HEK293 (cell line): ENCODE data around the gene DPEP1.

ENCODE experiments used
- CTCF ChIA-PET: fragments of 350-600 bp; formaldehyde crosslinking; extraction: SDS; loops from one replicate; lab custom pipeline; 2021; ENCODE audit warnings: antibody characterized with exemption; lab: Yijun Ruan, JAX
- POLR2A ChIA-PET: fragments of 300-600 bp; formaldehyde crosslinking; extraction: SDS; loops from one replicate; lab custom pipeline; 2020; ENCODE audit warnings: antibody characterized with exemption, inconsistent platforms; lab: Yijun Ruan, JAX
- H3K27ac ChIP-seq: fragments of 200-500 bp; sonication (Bioruptor generic); 2 replicates; pipeline ENCODE4 v1.5.1; 2014; ENCODE audit warnings: low read depth, low read length, control low read depth, inconsistent platforms; ENCODE audit errors: extremely low read depth
- H3K36me3 ChIP-seq, 2 experiments: fragments of 200-500 bp in 1 of 2; sonication (Bioruptor generic) in 1 of 2; 1 replicate in 1 of 2; 2 replicates in 1 of 2; pipeline ENCODE4 v1.5.1; 2014 to 2017; ENCODE audit warnings: inconsistent platforms in 2 of 2, low read length in 2 of 2; ENCODE audit not compliant: control insufficient read depth in 2 of 2, insufficient read depth in 1 of 2
- H3K4me1 ChIP-seq: fragments of 200-500 bp; sonication (Bioruptor generic); 2 replicates; pipeline ENCODE4 v1.5.1; 2014; ENCODE audit warnings: mild to moderate bottlenecking, low read length, inconsistent platforms; ENCODE audit not compliant: control insufficient read depth, insufficient read depth
- H3K4me3 ChIP-seq: 2 replicates; pipeline ENCODE4 v1.5.1; 2011; ENCODE audit warnings: low read depth, mild to moderate bottlenecking, control low read depth, low read length, moderate library complexity
- H3K9me3 ChIP-seq: fragments of 200-500 bp; sonication (Bioruptor generic); 2 replicates; pipeline ENCODE4 v1.5.1; 2014; ENCODE audit warnings: low read depth, low read length, inconsistent platforms; ENCODE audit not compliant: control insufficient read depth, insufficient read depth
- EGR2 ChIP-seq: fragments of 450-650 bp; formaldehyde crosslinking; IDR thresholded peaks from 2 replicates; pipeline ENCODE4 v1.5.1; 2016; ENCODE audit warnings: low read depth, missing biosample characterization, missing genetic modification characterization
- FEZF1 ChIP-seq: fragments of 450-650 bp; formaldehyde crosslinking; IDR thresholded peaks from 2 replicates; pipeline ENCODE4 v1.5.1; 2016; ENCODE audit warnings: missing biosample characterization, missing genetic modification characterization
- GLIS1 ChIP-seq: fragments of 450-650 bp; formaldehyde crosslinking; IDR thresholded peaks from 2 replicates; pipeline ENCODE4 v1.5.1; 2016; ENCODE audit warnings: missing biosample characterization, missing genetic modification characterization
- KLF10 ChIP-seq: fragments of 450-650 bp; IDR thresholded peaks from 2 replicates; pipeline ENCODE4 v1.5.1; 2018; ENCODE audit warnings: missing biosample characterization, mild to moderate bottlenecking, missing genetic modification characterization
- MEIS1 ChIP-seq: sonication (generic); formaldehyde crosslinking; IDR thresholded peaks from 2 replicates; pipeline ENCODE4 v1.8.1; 2022; ENCODE audit warnings: missing genetic modification reagents, mild to moderate bottlenecking, borderline replicate concordance
- MYNN ChIP-seq: fragments of 450-650 bp; formaldehyde crosslinking; IDR thresholded peaks from 2 replicates; pipeline ENCODE4 v1.5.1; 2016; ENCODE audit warnings: missing biosample characterization, missing genetic modification characterization, borderline replicate concordance
- REPIN1 ChIP-seq: fragments of 450-650 bp; formaldehyde crosslinking; IDR thresholded peaks from 2 replicates; pipeline ENCODE4 v1.5.1; 2017; ENCODE audit warnings: missing biosample characterization, missing genetic modification characterization, low read depth
- SALL2 ChIP-seq: fragments of 450-650 bp; formaldehyde crosslinking; IDR thresholded peaks from 2 replicates; pipeline ENCODE4 v1.5.0; 2017; ENCODE audit warnings: missing biosample characterization, mild to moderate bottlenecking, missing genetic modification characterization, borderline replicate concordance
- SCRT2 ChIP-seq: fragments of 450-650 bp; formaldehyde crosslinking; IDR thresholded peaks from 2 replicates; pipeline ENCODE4 v1.5.1; 2016; ENCODE audit warnings: missing biosample characterization, missing genetic modification characterization
- ZFHX2 ChIP-seq: fragments of 450-650 bp; formaldehyde crosslinking; conservative IDR thresholded peaks from 2 replicates; pipeline ENCODE4 v1.5.1; 2016; ENCODE audit warnings: missing biosample characterization, missing genetic modification characterization
- ZIC2 ChIP-seq: fragments of 450-650 bp; formaldehyde crosslinking; IDR thresholded peaks from 2 replicates; pipeline ENCODE4 v1.5.1; 2016; ENCODE audit warnings: missing biosample characterization, missing genetic modification characterization
- ZNF121 ChIP-seq: fragments of 450-650 bp; formaldehyde crosslinking; IDR thresholded peaks from 2 replicates; pipeline ENCODE4 v1.5.1; 2016; ENCODE audit warnings: missing biosample characterization, missing genetic modification characterization
- ZNF169 ChIP-seq: fragments of 450-650 bp; formaldehyde crosslinking; IDR thresholded peaks from 2 replicates; pipeline ENCODE4 v1.5.1; 2016; ENCODE audit warnings: missing biosample characterization, missing genetic modification characterization
- ZNF214 ChIP-seq: fragments of 450-650 bp; formaldehyde crosslinking; IDR thresholded peaks from 2 replicates; pipeline ENCODE4 v1.5.1; 2017; ENCODE audit warnings: missing biosample characterization, mild to moderate bottlenecking, missing genetic modification characterization, borderline replicate concordance
- ZNF274 ChIP-seq, 2 experiments: fragments of 200-500 bp in 1 of 2; fragments of 450-650 bp in 1 of 2; sonication (Bioruptor generic) in 1 of 2; formaldehyde crosslinking in 1 of 2; IDR thresholded peaks; 2 replicates each; pipeline versions ENCODE4 v1.5.1 to v1.6.1; 2014 to 2016; ENCODE audit warnings: borderline replicate concordance in 1 of 2, inconsistent platforms in 1 of 2, low read length in 1 of 2, missing biosample characterization in 1 of 2, missing genetic modification characterization in 1 of 2
- ZNF324 ChIP-seq: fragments of 450-650 bp; formaldehyde crosslinking; IDR thresholded peaks from 2 replicates; pipeline ENCODE4 v1.5.1; 2016; ENCODE audit warnings: missing biosample characterization, missing genetic modification characterization
- ZNF341 ChIP-seq: fragments of 450-650 bp; formaldehyde crosslinking; IDR thresholded peaks from 2 replicates; pipeline ENCODE4; 2016; ENCODE audit warnings: low read depth, missing biosample characterization, missing genetic modification characterization
- ZNF585B ChIP-seq: fragments of 450-650 bp; formaldehyde crosslinking; IDR thresholded peaks from 2 replicates; pipeline ENCODE4 v1.5.1; 2016; ENCODE audit warnings: missing biosample characterization, missing genetic modification characterization
- ZNF677 ChIP-seq: fragments of 450-650 bp; IDR thresholded peaks from 2 replicates; pipeline ENCODE4 v1.5.0; 2018; ENCODE audit warnings: missing biosample characterization, mild to moderate bottlenecking, missing genetic modification characterization, moderate library complexity
- ZNF707 ChIP-seq: fragments of 450-650 bp; formaldehyde crosslinking; IDR thresholded peaks from 2 replicates; pipeline ENCODE4 v1.5.1; 2016; ENCODE audit warnings: missing biosample characterization, missing genetic modification characterization
- ZNF76 ChIP-seq: fragments of 450-650 bp; formaldehyde crosslinking; IDR thresholded peaks from 2 replicates; pipeline ENCODE4; 2016; ENCODE audit warnings: low read depth, missing biosample characterization, missing genetic modification characterization, borderline replicate concordance
- ZNF837 ChIP-seq: fragments of 450-650 bp; formaldehyde crosslinking; IDR thresholded peaks from 2 replicates; pipeline ENCODE4 v1.5.1; 2016; ENCODE audit warnings: missing biosample characterization, missing genetic modification characterization
- TF ChIP-seq, protein P1 (sequence below): fragments of 450-650 bp; formaldehyde crosslinking; IDR thresholded peaks from 2 replicates; pipeline ENCODE4 v1.5.1; 2016; ENCODE audit warnings: missing biosample characterization, missing genetic modification characterization
- TF ChIP-seq, protein P2 (sequence below): fragments of 450-650 bp; formaldehyde crosslinking; IDR thresholded peaks from 2 replicates; pipeline ENCODE4 v1.5.1; 2016; ENCODE audit warnings: missing biosample characterization, missing genetic modification characterization
- TF ChIP-seq, protein P3 (sequence below): fragments of 450-650 bp; formaldehyde crosslinking; conservative IDR thresholded peaks from 2 replicates; pipeline ENCODE4 v1.5.1; 2016; ENCODE audit warnings: low read depth, missing biosample characterization, missing genetic modification characterization
- TF ChIP-seq, protein P4 (sequence below): sonication (generic); formaldehyde crosslinking; IDR thresholded peaks from 2 replicates; pipeline ENCODE4 v1.8.1; 2022; ENCODE audit warnings: mild to moderate bottlenecking, moderate library complexity, missing genetic modification reagents

Gene DPEP1

DNA sequence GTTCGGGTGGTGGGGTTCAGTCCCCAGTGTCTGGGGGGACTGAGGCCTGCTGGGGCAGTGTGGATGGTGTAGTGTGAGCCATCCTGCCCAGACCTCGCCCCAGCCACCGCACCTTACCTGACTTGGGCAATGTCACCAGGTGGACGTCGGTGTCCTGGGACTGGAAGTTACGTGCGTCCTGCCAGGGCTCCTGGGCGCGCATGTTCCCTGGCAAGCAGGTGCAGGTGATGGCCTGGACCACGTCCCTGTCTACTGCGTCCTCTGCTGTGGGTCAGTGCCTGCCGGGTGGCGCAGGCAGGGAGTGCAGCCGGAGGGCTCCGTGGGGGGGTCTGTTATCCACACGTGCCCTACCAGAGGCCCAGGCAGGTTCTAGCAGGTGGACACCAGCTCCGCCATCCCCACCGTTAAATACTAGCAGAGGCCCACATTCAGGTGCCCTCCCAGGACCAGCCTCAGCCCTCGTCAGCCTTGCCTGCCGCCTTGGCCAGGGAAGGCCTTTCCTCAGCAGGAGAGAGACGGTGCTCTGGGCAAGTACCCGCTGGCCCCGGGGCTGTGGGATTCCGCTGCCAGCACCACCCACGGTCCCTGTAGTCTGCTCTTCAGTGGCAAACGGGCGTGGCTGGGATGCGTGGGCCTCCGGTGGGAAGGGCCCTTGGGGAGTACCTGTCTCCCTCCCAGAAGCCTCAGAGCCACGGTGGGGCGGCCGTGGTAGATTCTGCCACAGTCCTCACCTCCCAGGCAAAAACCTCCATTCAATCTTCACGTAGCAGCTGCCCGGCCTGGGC lies 8.1 kb upstream of the DPEP1 start:
- TF ChIP-seq ZFHX2 (tag by site-specific recombination) (peak; percentile 25; the same call in 1 of the 2 replicates), ZNF274 (IDR thresholded peaks at IDR 0.05; ENCODE audit: low read length) (no peak), ZNF274 (tag by site-specific recombination; IDR thresholded peaks at IDR 0.05; ENCODE audit: borderline replicate concordance) (no peak), ZNF214 (no peak), SCRT2 (tag by site-specific recombination) (no peak), ZNF707 (no peak), FEZF1 (no peak), MYNN (tag by site-specific recombination) (no peak), EGR2 (tag by site-specific recombination) (peak; percentile 37; the same call in 1 of the 2 replicates), ZNF341 (tag by site-specific recombination) (no peak), REPIN1 (no peak)
- TF ChIP-seq, all 188 proteins: peak for 2
- Histone ChIP-seq H3K27ac (no peak overlapping the region), H3K4me1 (peaks cover 4% of the 10 kb centered on the region; the same call in 1 of the 2 replicates), H3K9me3 (no peaks in the 10 kb centered on the region), H3K36me3 (no peaks in the 10 kb centered on the region), H3K4me3 (no peak overlapping the region)
- POLR2A ChIA-PET, result no interaction called here
- CTCF ChIA-PET, result interaction anchor here (0.6 to 0.8 kb wide), 2 partner anchors 36 to 152 kb away, joined by 3 read pairs; no protein-coding TSS in a partner anchor

DNA sequence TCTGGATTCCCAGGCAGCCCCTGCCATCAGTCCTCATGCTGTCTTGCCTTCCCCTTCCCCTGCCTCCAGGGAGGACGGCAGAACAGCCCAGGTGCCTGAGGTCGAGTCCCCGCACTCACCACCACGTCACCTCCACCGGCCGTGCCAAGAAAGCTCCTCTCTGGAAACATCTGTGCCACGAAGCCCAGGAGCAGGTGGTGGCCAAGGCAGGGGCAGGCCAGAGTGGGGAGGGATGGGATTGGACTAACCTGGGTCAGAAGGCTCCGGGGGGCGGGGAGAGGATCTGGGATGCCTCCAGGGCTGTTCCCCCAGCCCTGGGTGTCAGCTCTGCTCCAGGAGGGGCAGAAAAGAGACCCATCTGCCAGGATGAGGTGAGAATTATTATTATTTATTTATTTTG lies 7.4 kb upstream of the DPEP1 start:
- ChIA-PET POLR2A (no interaction called here), CTCF (interaction anchor here (0.6 to 0.8 kb wide), 2 partner anchors 35 to 468 kb away, joined by 3 read pairs; no protein-coding TSS in a partner anchor)
- H3K36me3 ChIP-seq, result no peaks in the 10 kb centered on the region
- H3K9me3 ChIP-seq, result no peaks in the 10 kb centered on the region
- peaks cover 4% of the 10 kb centered on the region; the same call in 1 of the 2 replicates for H3K4me1 ChIP-seq
- no peak overlapping the region for H3K4me3 ChIP-seq
- TF ChIP-seq ZNF324 (no peak), GLIS1 (tag by site-specific recombination) (peak; percentile 25), ZNF169 (no peak), ZNF677 (no peak), ZNF585B (tag by site-specific recombination) (no peak), ZNF76 (tag by site-specific recombination) (no peak), MEIS1 (no peak), SALL2 (no peak), ZNF341 (tag by site-specific recombination) (0 out of 2 replicates have a peak, but pooled peaks have one; percentile 17), KLF10 (tag by site-specific recombination) (no peak), ZNF837 (no peak), ZIC2 (tag by site-specific recombination) (no peak), ZNF121 (no peak)
- TF ChIP-seq, protein P1, sequence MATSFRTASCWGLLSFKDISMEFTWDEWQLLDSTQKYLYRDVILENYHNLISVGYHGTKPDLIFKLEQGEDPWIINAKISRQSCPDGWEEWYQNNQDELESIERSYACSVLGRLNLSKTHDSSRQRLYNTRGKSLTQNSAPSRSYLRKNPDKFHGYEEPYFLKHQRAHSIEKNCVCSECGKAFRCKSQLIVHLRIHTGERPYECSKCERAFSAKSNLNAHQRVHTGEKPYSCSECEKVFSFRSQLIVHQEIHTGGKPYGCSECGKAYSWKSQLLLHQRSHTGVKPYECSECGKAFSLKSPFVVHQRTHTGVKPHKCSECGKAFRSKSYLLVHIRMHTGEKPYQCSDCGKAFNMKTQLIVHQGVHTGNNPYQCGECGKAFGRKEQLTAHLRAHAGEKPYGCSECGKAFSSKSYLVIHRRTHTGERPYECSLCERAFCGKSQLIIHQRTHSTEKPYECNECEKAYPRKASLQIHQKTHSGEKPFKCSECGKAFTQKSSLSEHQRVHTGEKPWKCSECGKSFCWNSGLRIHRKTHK (tag by site-specific recombination), result no peak
- TF ChIP-seq, protein P2, sequence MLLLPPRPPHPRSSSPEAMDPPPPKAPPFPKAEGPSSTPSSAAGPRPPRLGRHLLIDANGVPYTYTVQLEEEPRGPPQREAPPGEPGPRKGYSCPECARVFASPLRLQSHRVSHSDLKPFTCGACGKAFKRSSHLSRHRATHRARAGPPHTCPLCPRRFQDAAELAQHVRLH, result no peak
- TF ChIP-seq, protein P3, sequence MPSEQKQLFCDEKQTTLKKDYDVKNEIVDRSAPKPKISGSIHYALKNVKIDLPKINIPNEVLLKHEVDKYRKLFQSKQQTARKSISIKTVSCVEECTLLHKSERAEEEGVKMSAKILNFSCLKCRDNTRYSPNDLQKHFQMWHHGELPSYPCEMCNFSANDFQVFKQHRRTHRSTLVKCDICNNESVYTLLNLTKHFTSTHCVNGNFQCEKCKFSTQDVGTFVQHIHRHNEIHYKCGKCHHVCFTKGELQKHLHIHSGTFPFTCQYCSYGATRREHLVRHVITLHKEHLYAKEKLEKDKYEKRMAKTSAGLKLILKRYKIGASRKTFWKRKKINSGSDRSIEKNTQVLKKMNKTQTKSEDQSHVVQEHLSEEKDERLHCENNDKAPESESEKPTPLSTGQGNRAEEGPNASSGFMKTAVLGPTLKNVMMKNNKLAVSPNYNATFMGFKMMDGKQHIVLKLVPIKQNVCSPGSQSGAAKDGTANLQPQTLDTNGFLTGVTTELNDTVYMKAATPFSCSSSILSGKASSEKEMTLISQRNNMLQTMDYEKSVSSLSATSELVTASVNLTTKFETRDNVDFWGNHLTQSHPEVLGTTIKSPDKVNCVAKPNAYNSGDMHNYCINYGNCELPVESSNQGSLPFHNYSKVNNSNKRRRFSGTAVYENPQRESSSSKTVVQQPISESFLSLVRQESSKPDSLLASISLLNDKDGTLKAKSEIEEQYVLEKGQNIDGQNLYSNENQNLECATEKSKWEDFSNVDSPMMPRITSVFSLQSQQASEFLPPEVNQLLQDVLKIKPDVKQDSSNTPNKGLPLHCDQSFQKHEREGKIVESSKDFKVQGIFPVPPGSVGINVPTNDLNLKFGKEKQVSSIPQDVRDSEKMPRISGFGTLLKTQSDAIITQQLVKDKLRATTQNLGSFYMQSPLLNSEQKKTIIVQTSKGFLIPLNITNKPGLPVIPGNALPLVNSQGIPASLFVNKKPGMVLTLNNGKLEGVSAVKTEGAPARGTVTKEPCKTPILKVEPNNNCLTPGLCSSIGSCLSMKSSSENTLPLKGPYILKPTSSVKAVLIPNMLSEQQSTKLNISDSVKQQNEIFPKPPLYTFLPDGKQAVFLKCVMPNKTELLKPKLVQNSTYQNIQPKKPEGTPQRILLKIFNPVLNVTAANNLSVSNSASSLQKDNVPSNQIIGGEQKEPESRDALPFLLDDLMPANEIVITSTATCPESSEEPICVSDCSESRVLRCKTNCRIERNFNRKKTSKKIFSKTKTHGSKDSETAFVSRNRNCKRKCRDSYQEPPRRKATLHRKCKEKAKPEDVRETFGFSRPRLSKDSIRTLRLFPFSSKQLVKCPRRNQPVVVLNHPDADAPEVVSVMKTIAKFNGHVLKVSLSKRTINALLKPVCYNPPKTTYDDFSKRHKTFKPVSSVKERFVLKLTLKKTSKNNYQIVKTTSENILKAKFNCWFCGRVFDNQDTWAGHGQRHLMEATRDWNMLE (tag by site-specific recombination), result no peak
- TF ChIP-seq, protein P4, sequence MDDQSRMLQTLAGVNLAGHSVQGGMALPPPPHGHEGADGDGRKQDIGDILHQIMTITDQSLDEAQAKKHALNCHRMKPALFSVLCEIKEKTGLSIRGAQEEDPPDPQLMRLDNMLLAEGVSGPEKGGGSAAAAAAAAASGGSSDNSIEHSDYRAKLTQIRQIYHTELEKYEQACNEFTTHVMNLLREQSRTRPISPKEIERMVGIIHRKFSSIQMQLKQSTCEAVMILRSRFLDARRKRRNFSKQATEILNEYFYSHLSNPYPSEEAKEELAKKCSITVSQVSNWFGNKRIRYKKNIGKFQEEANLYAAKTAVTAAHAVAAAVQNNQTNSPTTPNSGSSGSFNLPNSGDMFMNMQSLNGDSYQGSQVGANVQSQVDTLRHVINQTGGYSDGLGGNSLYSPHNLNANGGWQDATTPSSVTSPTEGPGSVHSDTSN (CRISPR knock-in tag), result no peak
- TF ChIP-seq, all 188 proteins: peak for 2
- H3K27ac ChIP-seq, result no peak overlapping the region
